Coronary artery (tissue), 2 donors: ENCODE results near the gene CATSPERZ.

Experiments used
- DNase-seq: peaks from one replicate; pipeline ENCODE4 v3.0.0-alpha.2; 2017; ENCODE audit warnings: low spot score
- H3K27ac ChIP-seq, 2 donors: fragments of 200-600 bp; sonication (generic); one replicate each; pipeline ENCODE4 v1.5.1; 2016 to 2019
- H3K4me3 ChIP-seq: fragments of 200-600 bp; sonication (generic); 2 replicates; pipeline ENCODE4 v1.5.1; 2016; ENCODE audit warnings: mild to moderate bottlenecking, moderate library complexity
- TF ChIP-seq, protein P1 (sequence below): fragments of 200-600 bp; sonication (generic); IDR thresholded peaks from one replicate; pipeline ENCODE4 v1.5.1; 2019; ENCODE audit warnings: antibody characterized with exemption

CATSPERZ gene

GRCh38 chr11:64351136-64351631 is 51.0 kb downstream of the CATSPERZ start:
- TF ChIP-seq, protein P1, sequence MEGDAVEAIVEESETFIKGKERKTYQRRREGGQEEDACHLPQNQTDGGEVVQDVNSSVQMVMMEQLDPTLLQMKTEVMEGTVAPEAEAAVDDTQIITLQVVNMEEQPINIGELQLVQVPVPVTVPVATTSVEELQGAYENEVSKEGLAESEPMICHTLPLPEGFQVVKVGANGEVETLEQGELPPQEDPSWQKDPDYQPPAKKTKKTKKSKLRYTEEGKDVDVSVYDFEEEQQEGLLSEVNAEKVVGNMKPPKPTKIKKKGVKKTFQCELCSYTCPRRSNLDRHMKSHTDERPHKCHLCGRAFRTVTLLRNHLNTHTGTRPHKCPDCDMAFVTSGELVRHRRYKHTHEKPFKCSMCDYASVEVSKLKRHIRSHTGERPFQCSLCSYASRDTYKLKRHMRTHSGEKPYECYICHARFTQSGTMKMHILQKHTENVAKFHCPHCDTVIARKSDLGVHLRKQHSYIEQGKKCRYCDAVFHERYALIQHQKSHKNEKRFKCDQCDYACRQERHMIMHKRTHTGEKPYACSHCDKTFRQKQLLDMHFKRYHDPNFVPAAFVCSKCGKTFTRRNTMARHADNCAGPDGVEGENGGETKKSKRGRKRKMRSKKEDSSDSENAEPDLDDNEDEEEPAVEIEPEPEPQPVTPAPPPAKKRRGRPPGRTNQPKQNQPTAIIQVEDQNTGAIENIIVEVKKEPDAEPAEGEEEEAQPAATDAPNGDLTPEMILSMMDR: no peak
- Histone ChIP-seq H3K27ac (no peak overlapping the region), H3K4me3 (no peak overlapping the region)
- no peak for DNase-seq

DNA sequence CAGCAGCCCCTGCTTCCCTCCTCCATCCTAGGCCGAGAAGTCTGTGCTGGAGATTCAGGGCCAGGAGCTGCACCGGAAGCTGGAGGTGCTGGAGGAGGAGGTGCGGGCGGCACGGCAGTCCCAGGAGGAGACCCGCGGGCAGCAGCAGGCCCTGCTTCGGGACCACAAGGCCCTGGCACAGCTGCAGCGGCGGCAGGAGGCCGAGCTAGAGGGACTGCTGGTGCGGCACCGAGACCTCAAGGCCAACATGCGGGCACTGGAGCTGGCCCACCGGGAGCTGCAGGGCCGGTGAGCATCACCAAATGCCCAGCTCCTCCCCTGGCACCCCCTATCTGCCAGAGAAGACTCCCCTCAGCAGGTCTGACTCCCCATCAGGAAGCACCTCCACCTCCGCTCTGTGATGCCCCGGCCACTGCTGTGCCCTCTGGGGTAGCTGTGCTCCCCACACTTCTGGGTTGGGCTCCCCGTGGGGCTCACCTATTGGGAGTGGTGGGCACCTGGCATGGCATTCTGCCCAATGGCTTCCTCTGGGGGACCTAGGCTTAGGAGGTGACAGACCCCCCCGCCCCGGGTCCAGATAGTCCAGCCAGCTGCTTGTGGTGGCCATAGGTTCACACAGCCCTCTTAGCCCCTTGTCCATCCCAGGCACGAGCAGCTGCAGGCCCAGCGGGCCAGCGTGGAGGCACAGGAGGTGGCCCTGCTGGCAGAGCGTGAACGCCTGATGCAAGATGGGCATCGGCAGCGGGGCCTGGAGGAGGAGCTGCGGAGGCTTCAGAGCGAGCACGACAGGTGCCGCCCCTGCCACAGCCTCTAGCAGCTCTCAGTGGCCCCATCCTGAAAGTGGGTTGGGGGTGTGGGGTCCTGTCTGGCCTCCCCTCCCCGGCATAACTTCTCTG is 52.2 kb downstream of the CATSPERZ start:
- no peak overlapping the region for H3K27ac ChIP-seq

GRCh38 chr11:64352995-64353714 is 53.0 kb downstream of the CATSPERZ start:
- peak; percentile 69 for DNase-seq
- no peak overlapping the region for H3K27ac ChIP-seq

More for the DNA sequence above, 52.2 kb downstream of the CATSPERZ start:
- peak; percentile 70 for DNase-seq
- no peak overlapping the region for H3K4me3 ChIP-seq
- TF ChIP-seq, protein P1: no peak

DNA sequence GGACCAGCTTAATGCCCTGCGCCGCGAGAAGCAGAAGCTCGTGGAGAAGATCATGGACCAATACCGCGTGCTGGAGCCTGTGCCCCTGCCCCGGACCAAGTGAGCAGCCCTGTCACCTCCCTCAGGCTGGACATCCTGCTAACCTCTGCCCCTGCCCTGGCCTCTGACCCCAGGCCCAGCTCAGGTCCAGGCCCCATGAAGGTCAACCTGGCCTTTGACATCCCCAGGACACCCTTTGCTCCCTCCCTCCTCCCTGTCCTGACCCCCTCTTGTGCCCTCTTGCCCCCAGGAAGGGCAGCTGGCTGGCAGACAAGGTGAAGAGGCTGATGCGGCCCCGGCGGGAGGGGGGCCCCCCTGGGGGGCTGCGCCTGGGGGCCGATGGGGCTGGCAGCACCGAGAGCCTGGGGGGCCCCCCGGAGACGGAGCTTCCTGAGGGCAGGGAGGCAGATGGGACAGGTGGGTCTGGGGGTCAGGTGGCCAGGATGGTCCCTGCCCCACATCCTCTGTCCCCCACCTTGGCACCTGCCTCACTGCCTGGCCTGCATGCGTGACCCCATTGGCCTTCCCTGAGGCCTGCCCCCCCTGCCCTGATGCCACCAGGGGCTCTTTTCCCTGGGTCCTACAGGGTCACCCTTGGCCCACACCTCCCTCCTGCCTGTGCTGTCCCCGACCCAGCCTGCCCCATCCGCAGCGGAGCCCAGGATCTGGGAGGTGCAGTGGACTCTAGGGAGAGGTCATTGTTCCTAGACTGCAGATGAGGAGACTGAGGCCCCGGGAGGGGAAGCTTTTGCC is 53.8 kb downstream of the CATSPERZ start:
- H3K27ac ChIP-seq: no peak overlapping the region
- TF ChIP-seq, protein P1: no peak
- no peak for DNase-seq
- no peak overlapping the region for H3K4me3 ChIP-seq

More at GRCh38 chr11:64352995-64353714, 53.0 kb downstream of the CATSPERZ start:
- TF ChIP-seq, protein P1: no peak
- H3K4me3 ChIP-seq: no peak overlapping the region
